ENCODE results near the gene PM20D2.
A peak's percentile ranks its signal among the peaks of the same experiment; 100 is the strongest.

PM20D2 gene

DNA sequence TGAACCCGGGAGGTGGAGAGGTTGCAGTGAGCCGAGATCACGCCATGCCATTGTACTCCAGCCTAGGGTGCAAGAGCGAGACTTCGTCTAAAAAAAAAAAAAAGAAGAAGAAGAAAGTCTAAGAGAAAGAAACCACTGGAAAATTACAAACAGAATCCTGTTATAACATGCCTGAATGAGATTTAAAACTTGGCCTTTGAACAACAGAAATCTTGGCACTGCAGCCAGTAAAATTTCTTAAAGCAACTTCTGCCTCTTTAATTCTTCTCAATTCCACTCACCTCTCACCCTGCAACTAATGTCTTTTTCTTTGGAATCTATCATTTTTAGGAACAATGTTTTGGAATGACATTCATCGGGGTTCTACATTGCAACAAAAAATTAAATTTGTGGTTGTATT is 26.3 kb downstream of the PM20D2 start:
- FAIRE-seq, result no peak
- no peak for DNase-seq (ENCODE audit: insufficient read length, low spot score)
- no peak for TF ChIP-seq TAF1 (IDR thresholded peaks at IDR 0.05; ENCODE audit: low read depth, low read length)
- no peak for TF ChIP-seq SPI1 (IDR thresholded peaks at IDR 0.05; ENCODE audit: low read depth, low read length)
- no peak for TF ChIP-seq PAX5 (IDR thresholded peaks at IDR 0.05; ENCODE audit: insufficient read depth, low read length, severe bottlenecking)
- no peak for TF ChIP-seq POU2F2 (IDR thresholded peaks at IDR 0.05; ENCODE audit: low read depth, low read length)
- TF ChIP-seq POLR2A (IDR thresholded peaks at IDR 0.05; ENCODE audit: low read depth, low read length), result no peak
- TF ChIP-seq POLR2AphosphoS5 (IDR thresholded peaks at IDR 0.05; ENCODE audit: low read depth, low read length), result no peak

- TF ChIP-seq POLR2A (IDR thresholded peaks at IDR 0.05; ENCODE audit: low read depth, low read length) (no peak), POU2F2 (IDR thresholded peaks at IDR 0.05; ENCODE audit: low read depth, low read length) (no peak), TAF1 (IDR thresholded peaks at IDR 0.05; ENCODE audit: low read depth, low read length) (no peak), SPI1 (IDR thresholded peaks at IDR 0.05; ENCODE audit: low read depth, low read length) (no peak), POLR2AphosphoS5 (IDR thresholded peaks at IDR 0.05; ENCODE audit: low read depth, low read length) (no peak), PAX5 (IDR thresholded peaks at IDR 0.05; ENCODE audit: insufficient read depth, low read length, severe bottlenecking) (no peak)
- FAIRE-seq (no peak), DNase-seq (ENCODE audit: insufficient read length, low spot score) (no peak)
Observed at GRCh38 chr6:89173634-89174033, 27.8 kb downstream of the PM20D2 start.

DNA sequence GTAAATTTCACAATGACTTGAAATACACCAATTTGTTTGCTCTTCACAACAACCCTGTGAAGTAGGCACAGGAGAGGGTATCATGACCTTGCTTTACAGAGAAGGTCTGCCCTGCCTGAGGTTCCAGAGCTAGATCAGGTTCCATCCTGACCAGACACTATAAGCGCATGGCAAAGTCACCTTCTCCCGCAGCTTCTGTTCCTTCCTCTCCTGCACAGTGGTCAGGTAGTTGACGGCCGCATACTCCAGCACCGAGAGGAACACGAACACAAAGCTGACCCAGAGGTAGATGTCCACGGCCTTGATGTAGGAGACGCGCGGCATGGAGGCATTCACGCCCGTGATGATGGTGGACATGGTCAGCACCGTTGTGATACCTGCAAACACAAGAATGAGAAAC is 34.3 kb downstream of the PM20D2 start:
- DNase-seq (ENCODE audit: insufficient read length, low spot score), result no peak
- TF ChIP-seq TAF1 (IDR thresholded peaks at IDR 0.05; ENCODE audit: low read depth, low read length), result no peak
- TF ChIP-seq SPI1 (IDR thresholded peaks at IDR 0.05; ENCODE audit: low read depth, low read length), result no peak
- no peak for FAIRE-seq

DNA sequence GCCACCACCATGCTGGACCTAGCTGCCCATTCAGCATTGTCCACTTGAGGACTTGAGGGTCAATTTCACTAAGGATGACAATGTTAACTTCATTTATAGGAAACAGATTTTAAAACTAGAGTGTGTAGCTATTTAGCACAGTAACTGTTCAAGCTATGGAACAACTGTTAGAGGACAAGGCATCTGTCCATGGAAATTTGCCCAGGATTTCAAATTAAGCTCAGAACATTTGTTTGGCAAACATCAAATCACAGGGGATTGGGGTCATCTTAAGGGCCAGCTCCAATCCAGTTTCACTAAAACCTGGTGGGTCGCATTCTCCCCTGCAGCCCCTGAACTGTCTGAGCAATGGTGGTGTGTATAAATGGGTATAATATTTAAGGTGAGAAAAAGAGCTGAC is 35.1 kb downstream of the PM20D2 start:
- TF ChIP-seq POLR2A (IDR thresholded peaks at IDR 0.05; ENCODE audit: low read depth, low read length), result no peak
- no peak for TF ChIP-seq PAX5 (IDR thresholded peaks at IDR 0.05; ENCODE audit: insufficient read depth, low read length, severe bottlenecking)
- no peak for TF ChIP-seq POLR2AphosphoS5 (IDR thresholded peaks at IDR 0.05; ENCODE audit: low read depth, low read length)
- TF ChIP-seq SPI1 (IDR thresholded peaks at IDR 0.05; ENCODE audit: low read depth, low read length), result no peak
- no peak for TF ChIP-seq TAF1 (IDR thresholded peaks at IDR 0.05; ENCODE audit: low read depth, low read length)
- no peak for TF ChIP-seq POU2F2 (IDR thresholded peaks at IDR 0.05; ENCODE audit: low read depth, low read length)
- no peak for FAIRE-seq
- no peak for DNase-seq (ENCODE audit: insufficient read length, low spot score)

GRCh38 chr6:89183294-89183693 is 37.4 kb downstream of the PM20D2 start:
- DNase-seq (ENCODE audit: insufficient read length, low spot score) (no peak), FAIRE-seq (no peak)
- TF ChIP-seq POLR2AphosphoS5 (IDR thresholded peaks at IDR 0.05; ENCODE audit: low read depth, low read length) (no peak), POU2F2 (IDR thresholded peaks at IDR 0.05; ENCODE audit: low read depth, low read length) (no peak), PAX5 (IDR thresholded peaks at IDR 0.05; ENCODE audit: insufficient read depth, low read length, severe bottlenecking) (no peak), TAF1 (IDR thresholded peaks at IDR 0.05; ENCODE audit: low read depth, low read length) (no peak), SPI1 (IDR thresholded peaks at IDR 0.05; ENCODE audit: low read depth, low read length) (no peak), POLR2A (IDR thresholded peaks at IDR 0.05; ENCODE audit: low read depth, low read length) (no peak)

GRCh38 chr6:89184344-89184743 is 38.5 kb downstream of the PM20D2 start:
- DNase-seq (ENCODE audit: insufficient read length, low spot score) (no peak), FAIRE-seq (no peak)
- TF ChIP-seq POLR2AphosphoS5 (IDR thresholded peaks at IDR 0.05; ENCODE audit: low read depth, low read length), result no peak
- TF ChIP-seq TAF1 (IDR thresholded peaks at IDR 0.05; ENCODE audit: low read depth, low read length), result no peak
- TF ChIP-seq POU2F2 (IDR thresholded peaks at IDR 0.05; ENCODE audit: low read depth, low read length), result no peak
- TF ChIP-seq PAX5 (IDR thresholded peaks at IDR 0.05; ENCODE audit: insufficient read depth, low read length, severe bottlenecking), result no peak
- TF ChIP-seq POLR2A (IDR thresholded peaks at IDR 0.05; ENCODE audit: low read depth, low read length), result no peak
- no peak for TF ChIP-seq SPI1 (IDR thresholded peaks at IDR 0.05; ENCODE audit: low read depth, low read length)

GRCh38 chr6:89186762-89187161 is 40.9 kb downstream of the PM20D2 start:
- FAIRE-seq (no peak), DNase-seq (ENCODE audit: insufficient read length, low spot score) (no peak)
- TF ChIP-seq POLR2A (IDR thresholded peaks at IDR 0.05; ENCODE audit: low read depth, low read length) (no peak), PAX5 (IDR thresholded peaks at IDR 0.05; ENCODE audit: insufficient read depth, low read length, severe bottlenecking) (no peak), POLR2AphosphoS5 (IDR thresholded peaks at IDR 0.05; ENCODE audit: low read depth, low read length) (no peak), SPI1 (IDR thresholded peaks at IDR 0.05; ENCODE audit: low read depth, low read length) (no peak), POU2F2 (IDR thresholded peaks at IDR 0.05; ENCODE audit: low read depth, low read length) (no peak), TAF1 (IDR thresholded peaks at IDR 0.05; ENCODE audit: low read depth, low read length) (no peak)

- TF ChIP-seq PAX5 (IDR thresholded peaks at IDR 0.05; ENCODE audit: insufficient read depth, low read length, severe bottlenecking) (no peak), POLR2A (IDR thresholded peaks at IDR 0.05; ENCODE audit: low read depth, low read length) (no peak), POU2F2 (IDR thresholded peaks at IDR 0.05; ENCODE audit: low read depth, low read length) (no peak)
- FAIRE-seq (no peak), DNase-seq (ENCODE audit: insufficient read length, low spot score) (no peak)
Observed at GRCh38 chr6:89187504-89187903, 41.6 kb downstream of the PM20D2 start.

DNA sequence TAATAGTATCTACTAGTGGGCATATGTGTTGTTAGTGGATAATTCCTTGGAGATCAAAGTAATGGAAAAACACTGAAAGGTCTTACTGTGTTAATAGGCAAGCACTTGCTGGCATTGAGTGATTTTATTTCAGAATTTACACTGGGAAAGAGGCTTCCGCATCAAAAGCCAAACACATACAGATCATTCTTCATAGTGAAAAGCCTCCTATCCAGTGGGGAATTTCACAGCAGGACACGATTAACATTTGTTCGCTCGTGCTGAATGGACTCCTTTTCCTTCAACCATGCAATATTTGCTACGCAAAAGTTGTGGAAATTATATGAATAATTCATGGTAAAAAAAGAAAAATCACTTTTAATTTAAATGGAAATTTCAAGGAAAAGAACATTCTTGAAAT is 44.9 kb downstream of the PM20D2 start:
- FAIRE-seq (no peak), DNase-seq (ENCODE audit: insufficient read length, low spot score) (no peak)
- no peak for TF ChIP-seq POLR2A (IDR thresholded peaks at IDR 0.05; ENCODE audit: low read depth, low read length)

DNA sequence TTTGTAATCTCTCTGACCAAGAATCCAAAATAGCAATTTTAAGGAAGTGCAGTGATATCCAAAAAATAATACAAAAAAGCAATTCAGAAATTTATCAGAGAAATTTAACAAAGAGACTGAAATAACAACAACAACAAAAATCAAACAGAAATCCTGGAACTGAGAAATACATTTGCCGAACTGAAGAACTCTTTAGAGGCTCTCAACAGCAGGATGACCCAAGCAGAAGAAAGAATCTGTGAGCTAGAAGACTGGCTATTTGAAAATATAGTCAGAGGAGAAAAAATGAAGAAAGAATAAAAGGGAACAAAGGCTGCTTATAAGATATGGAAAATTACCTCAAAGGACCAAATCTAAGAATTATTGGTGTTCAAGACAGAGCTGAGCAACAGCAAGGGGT is 48.7 kb downstream of the PM20D2 start:
- FAIRE-seq (no peak), DNase-seq (ENCODE audit: insufficient read length, low spot score) (no peak)
- TF ChIP-seq TAF1 (IDR thresholded peaks at IDR 0.05; ENCODE audit: low read depth, low read length) (no peak), SPI1 (IDR thresholded peaks at IDR 0.05; ENCODE audit: low read depth, low read length) (no peak), POLR2AphosphoS5 (IDR thresholded peaks at IDR 0.05; ENCODE audit: low read depth, low read length) (no peak), POU2F2 (IDR thresholded peaks at IDR 0.05; ENCODE audit: low read depth, low read length) (no peak), PAX5 (IDR thresholded peaks at IDR 0.05; ENCODE audit: insufficient read depth, low read length, severe bottlenecking) (no peak), POLR2A (IDR thresholded peaks at IDR 0.05; ENCODE audit: low read depth, low read length) (no peak)

GRCh38 chr6:89197141-89197540 is 51.3 kb downstream of the PM20D2 start:
- no peak for DNase-seq (ENCODE audit: insufficient read length, low spot score)
- peak; percentile 33 for FAIRE-seq
- TF ChIP-seq SPI1 (IDR thresholded peaks at IDR 0.05; ENCODE audit: low read depth, low read length) (no peak), PAX5 (IDR thresholded peaks at IDR 0.05; ENCODE audit: insufficient read depth, low read length, severe bottlenecking) (no peak), TAF1 (IDR thresholded peaks at IDR 0.05; ENCODE audit: low read depth, low read length) (no peak), POLR2AphosphoS5 (IDR thresholded peaks at IDR 0.05; ENCODE audit: low read depth, low read length) (no peak), POLR2A (IDR thresholded peaks at IDR 0.05; ENCODE audit: low read depth, low read length) (no peak), POU2F2 (IDR thresholded peaks at IDR 0.05; ENCODE audit: low read depth, low read length) (no peak)

All from GM12891 (cell line).